AG08396 (cell line): ENCODE results near the gene CDCA8.

Experiments
- DNase-seq: peaks from one replicate; pipeline ENCODE4 v3.0.0; 2012; ENCODE audit warnings: low spot score, mixed read lengths

Gene CDCA8

DNA sequence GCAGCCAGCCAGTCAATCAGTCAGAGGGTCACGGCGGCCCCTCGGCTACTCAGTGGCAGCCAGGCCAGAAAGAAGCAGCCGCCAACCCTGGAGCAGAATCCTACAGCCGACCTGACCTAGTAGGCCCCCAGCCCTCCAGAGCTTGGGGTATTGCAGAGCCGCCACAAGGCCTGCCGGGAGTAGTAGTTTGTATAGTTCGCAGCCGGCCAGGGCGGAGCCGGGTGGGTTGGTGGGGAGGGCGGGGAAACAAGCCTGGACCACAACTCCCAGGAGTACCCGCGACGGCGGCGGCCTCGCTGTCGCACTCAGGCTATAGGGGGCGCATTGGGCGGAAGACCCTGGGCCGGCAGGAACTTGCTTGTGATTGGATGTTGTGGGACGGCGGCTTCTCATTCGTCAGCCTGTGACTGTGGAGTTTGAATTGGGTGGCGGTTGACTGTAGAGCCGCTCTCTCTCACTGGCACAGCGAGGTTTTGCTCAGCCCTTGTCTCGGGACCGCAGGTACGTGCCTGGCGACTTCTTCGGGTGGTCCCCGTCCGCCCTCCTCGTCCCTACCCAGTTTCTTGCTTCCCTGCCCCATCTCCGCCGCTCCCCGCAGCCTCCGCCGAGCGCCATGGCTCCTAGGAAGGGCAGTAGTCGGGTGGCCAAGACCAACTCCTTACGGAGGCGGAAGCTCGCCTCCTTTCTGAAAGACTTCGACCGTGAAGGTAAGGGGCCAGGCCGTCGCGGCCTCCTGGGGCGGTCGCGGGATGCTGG is at the start of gene CDCA8:
Gene CDCA8, plus strand, starts transcription at position 439 of the 756 bp plus-strand sequence. Its CDS starts 175 bp downstream, at position 614.
- DNase-seq: peak; percentile 99

GRCh38 chr1:37647281-37647680 is 45.0 kb upstream of the CDCA8 start:
- no peak for DNase-seq

DNA sequence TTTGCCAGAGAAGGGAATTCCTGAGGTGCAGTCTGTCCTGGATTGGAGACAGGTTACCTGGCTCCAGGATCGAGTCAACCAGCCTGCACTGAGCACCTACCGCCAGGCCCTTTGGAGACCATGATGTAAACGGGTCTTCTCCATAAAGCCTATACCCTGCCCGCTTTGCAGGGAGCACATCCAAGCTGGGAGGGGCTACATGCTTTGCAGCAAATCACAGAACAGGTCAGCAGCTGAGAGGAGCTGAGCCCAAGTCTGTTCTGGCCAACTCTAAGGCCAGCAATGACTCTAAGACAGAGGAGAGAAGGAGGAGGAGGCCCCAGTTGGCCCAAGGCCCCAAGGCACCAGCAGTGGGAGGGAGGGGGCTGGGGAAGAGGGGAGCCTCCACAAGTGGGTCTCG is 42.1 kb upstream of the CDCA8 start:
- no peak for DNase-seq

GRCh38 chr1:37650721-37651120 is 41.6 kb upstream of the CDCA8 start:
- DNase-seq: no peak

GRCh38 chr1:37651803-37652202 is 40.5 kb upstream of the CDCA8 start:
- DNase-seq: no peak

DNA sequence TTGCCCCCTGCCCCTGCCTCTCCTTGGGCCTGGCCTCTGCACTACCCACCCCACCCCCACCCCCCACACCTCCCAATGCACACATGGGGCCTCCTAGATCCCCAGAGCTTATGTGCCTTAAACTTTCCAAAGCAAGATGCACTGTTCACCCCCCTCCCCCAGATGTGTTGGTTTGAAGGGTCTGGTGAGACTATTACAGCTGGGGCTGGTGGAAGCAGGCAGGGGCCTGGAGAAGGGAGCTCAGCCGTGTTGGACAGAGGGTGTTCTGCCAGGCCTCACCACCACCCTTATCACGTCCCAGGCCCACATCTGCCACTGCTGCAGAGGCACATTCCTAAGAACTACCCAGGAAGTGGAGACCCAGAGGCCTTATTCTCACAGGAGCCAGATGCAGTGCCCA is 39.3 kb upstream of the CDCA8 start:
- no peak for DNase-seq

DNA sequence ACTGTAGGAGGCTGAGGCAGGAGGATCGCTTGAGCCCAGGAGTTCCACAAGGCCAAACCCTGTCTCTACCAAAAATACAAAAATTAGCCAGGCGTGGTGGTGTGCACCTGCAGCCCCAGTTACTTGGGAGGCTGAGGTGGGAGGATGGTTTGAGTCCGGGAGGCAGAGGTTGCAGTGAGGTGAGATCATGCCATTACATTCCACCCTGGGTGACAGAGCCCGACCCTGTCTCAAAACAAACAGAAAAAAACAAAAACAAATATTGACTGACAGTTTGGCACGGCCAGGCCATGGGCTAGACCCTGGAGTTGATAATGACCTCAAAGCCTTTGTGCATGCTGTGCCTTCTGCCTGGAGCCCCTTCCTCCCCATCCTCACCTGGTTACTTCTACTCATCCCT is 38.4 kb upstream of the CDCA8 start:
- DNase-seq: no peak

DNA sequence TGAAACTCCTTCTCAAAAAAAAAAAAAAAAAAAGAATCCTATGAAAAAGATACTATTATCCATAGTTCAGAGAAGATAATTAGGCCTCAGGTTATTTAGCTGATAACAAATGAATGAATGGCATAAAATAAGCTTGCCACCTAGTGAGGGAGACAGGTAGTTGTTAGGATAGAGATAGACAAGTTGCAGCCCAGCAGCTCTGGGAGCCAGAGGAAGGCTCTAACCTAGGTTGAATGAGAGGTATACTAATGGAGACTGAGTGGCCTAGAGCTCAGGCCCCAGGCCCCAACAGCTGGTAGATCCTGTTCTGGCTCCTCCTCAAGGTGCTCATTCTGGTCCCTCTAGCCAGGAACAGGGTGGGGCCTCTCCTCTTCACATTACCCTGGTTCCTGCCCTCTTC is 37.0 kb upstream of the CDCA8 start:
- DNase-seq: no peak

DNA sequence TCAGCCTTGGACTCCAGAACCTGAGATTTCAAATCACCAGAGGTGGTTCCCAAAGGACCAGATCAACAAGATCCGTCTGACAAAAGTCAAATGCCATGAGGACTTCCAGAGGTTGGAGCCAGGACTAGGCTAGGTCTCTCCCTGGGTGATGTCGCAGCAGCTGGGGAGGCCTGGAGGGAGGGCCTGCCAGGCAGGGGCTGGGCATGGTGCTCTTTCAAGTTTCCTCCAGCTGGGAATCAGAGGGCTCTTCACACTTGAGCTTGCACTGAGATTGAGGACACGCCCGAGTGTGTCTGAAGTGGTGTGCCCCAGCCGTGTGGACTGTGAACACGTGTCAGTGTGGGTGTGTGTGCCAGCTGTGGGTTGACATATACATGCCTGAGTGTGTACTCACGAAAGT is 36.3 kb upstream of the CDCA8 start:
- DNase-seq: no peak

- DNase-seq: no peak
These were observed 35.4 kb upstream of the CDCA8 start for GRCh38 chr1:37656881-37657280.

DNA sequence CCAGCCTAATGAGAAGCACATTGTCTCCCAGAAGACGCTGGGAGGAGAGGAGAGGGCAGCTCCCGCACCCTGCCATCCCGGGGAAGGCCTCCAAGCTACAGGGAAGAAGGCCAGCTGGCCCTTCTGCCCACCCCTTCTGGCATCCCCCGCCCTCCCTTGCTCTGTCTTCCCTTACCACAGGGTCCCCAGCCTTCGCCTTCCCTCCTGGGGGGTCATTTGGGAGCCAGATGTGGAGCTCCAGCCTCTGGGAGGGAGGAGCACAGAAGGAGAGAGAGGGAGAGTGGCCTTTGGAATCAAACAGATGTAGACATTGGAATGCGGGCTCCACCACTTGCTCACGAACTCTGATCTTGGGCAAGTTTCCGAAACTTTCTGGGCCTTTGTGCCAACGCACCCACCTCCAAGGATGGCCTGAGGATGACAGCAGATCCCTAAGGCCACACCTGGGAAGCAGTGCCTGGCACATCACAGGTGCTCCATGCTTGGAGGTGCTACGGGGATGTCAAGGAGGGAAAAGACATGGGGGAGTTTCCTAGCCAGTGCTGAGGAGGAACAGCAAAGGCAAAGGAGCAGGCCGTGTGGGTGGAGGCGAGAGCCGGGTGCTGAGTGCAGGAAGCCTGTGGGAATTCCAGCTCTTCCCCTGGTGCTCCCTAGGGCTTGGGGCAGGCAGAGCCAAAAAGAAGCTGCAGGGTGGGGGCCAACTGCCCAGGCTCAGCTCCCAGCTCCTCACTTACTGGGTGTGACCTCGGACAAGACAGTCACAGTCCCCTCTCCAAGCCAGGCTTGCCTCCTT is 34.5 kb upstream of the CDCA8 start:
- no peak for DNase-seq

DNA sequence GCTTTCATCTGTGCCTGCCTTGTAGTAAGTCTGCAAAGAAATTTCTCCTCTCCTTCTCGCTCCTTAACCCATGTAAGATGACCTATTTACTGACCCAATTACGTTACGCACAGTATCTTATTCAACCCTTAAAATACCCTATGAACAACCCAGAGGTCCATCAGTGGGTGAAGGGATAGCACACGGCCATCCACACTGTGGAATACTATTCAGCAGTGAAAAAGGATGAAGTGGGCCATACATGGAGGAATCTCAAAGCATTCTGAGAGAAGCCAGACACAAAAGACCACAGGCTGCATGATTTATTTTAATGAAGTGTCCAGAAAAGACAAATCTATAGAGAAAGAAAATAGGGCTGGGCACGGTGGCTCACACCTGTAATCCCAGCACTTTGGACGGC is 33.8 kb upstream of the CDCA8 start:
- DNase-seq: no peak

- no peak for DNase-seq
These were observed 31.7 kb upstream of the CDCA8 start for GRCh38 chr1:37660664-37661063.

DNA sequence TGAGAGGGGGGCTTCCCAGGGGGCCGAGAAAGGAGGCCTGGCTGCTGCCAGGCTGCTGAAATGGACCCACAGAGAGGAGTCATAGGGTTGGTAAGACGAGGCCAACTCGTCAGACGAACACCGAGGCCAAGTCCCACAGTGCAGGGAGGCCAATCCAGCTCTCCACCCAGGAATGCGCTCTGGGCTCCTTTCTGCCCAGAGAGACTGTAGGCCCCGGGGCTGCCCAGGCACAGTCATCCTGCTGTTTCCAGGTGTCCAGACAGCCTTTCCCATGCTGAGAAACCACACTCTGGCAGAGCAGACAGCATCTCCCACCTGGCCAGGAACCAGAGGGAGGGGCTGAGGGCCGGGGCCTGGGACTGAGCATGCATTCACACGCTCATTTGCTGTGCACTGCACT is 30.9 kb upstream of the CDCA8 start:
- peak; percentile 24 for DNase-seq

DNA sequence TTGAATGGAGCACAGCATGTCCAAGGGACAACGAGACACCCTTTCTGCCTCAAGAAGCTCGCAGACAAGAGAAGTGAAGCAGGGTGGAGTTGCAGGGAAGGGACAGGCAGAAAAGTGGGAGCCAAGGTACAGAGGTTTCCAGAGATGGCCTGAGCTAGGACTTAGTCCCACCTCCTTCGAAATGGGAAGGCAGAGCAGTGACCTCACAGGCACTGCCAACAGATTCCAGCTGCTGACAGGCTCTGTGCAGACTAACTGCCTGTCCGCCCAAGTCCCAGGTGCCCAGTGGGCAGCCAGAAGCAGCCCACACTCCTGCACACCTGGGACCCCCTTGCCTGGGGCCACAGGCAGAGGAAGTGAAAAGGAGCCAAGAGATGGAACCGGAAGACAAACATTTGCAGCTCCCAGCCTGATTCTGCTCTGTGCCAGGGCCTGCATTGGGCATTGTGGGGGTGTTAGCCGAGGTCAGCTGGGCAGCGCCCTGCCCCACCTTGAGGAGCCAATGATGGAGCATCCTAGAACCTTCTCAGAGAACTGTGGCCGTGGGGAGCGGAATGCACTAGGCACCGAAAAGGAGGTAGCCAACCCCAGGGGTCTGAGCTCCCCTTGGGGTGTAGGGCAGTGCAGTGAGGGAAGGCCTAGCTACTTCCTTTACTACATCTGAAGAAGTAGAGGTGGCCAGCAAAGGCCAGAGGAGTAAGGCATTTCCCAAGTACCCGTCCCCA is 30.1 kb upstream of the CDCA8 start:
- DNase-seq: no peak

DNA sequence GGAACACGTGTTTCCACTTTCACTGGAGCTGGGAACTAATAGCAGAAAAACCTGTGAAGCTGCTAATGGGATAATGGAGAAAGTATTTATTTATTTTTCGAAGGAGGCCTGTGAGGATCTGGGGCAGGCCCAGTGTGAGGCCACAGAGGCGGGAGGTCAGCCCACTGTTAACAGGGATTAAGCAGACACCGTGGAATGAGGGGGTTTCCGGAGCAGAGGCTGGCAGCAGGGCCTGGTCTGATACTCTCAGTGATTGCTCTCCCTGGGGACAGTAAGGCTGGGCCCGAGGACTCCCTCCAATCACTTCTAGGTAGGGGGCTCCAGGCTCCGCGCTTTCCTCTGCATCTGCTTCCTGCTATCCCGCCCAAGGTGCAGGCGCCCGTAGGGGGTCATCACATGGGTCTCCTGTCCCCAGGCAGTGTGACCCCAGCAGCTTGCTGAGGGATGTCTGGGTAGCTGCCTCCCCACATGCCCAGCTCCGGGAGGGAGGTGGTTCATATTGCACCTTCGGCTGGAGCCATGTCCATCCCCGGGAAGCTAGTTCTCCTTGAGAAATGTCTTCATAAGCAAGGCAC is 28.8 kb upstream of the CDCA8 start:
- no peak for DNase-seq

GRCh38 chr1:37666241-37666867 is 26.0 kb upstream of the CDCA8 start:
- DNase-seq: no peak

- no peak for DNase-seq
These were observed 25.2 kb upstream of the CDCA8 start for GRCh38 chr1:37667023-37667671.

DNA sequence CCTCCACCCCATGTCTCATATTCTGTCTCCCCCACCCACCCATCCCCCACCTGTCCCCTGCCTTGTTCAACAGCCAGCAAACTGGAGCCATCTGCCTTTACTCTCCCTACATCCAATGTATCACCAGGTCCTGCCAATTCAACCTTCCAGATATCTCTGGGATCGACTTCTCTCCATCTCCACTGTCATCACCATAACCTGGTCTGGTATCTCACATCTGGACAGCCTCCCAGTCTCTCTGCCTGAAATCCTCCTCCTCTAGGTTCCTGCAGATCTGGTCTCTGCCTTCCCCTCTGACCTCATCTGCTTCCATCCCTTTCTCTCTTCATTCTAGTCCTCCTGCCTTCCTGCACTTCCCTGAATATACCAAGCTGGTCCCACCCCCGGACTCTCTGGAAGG is 22.2 kb upstream of the CDCA8 start:
- DNase-seq: no peak

GRCh38 chr1:37671261-37671660 is 21.1 kb upstream of the CDCA8 start:
- DNase-seq: no peak

- DNase-seq: no peak
These were observed 20.0 kb upstream of the CDCA8 start for GRCh38 chr1:37672136-37672870.
